Measurements from ENCODE around the gene LGALS12.
"Not testable (repeated sequence)": the region's sequence is repeated elsewhere in the genome, so short reads cannot be mapped to it uniquely, and the experiment has no call there.

The LGALS12 gene

GRCh38 chr11:63534076-63534475 lies 28.2 kb downstream of the LGALS12 start:
- no peak for DNase-seq

GRCh38 chr11:63534895-63535461 lies 29.1 kb downstream of the LGALS12 start:
- no peak for DNase-seq

- DNase-seq, result no peak
These were observed 29.9 kb downstream of the LGALS12 start for GRCh38 chr11:63535734-63536133.

GRCh38 chr11:63536669-63537292 lies 30.9 kb downstream of the LGALS12 start, which contains the start of gene PLAAT4:
PLAAT4 (plus strand) TSS chr11:63536808; CDS start chr11:63536869, 61 bp downstream.
- DNase-seq, result no peak

GRCh38 chr11:63537293-63538101 lies 31.6 kb downstream of the LGALS12 start:
- DNase-seq, result no peak

GRCh38 chr11:63542506-63542905 lies 36.6 kb downstream of the LGALS12 start:
- not testable (repeated sequence) for DNase-seq

GRCh38 chr11:63543711-63544110 lies 37.8 kb downstream of the LGALS12 start:
- DNase-seq, result no peak

- DNase-seq, result no peak
These were observed 41.2 kb downstream of the LGALS12 start for GRCh38 chr11:63547061-63547460.

GRCh38 chr11:63548178-63548577 lies 42.3 kb downstream of the LGALS12 start:
- DNase-seq, result no peak

- DNase-seq, result no peak
These were observed 43.5 kb downstream of the LGALS12 start for GRCh38 chr11:63549411-63549810.

GRCh38 chr11:63550156-63550700 lies 44.3 kb downstream of the LGALS12 start:
- DNase-seq, result not testable (repeated sequence)

GRCh38 chr11:63551091-63551888 lies 45.4 kb downstream of the LGALS12 start:
- DNase-seq, result no peak

GRCh38 chr11:63551889-63552266 lies 46.0 kb downstream of the LGALS12 start:
- DNase-seq, result no peak

GRCh38 chr11:63552921-63553320 lies 47.0 kb downstream of the LGALS12 start:
- DNase-seq, result no peak

GRCh38 chr11:63553759-63554158 lies 47.9 kb downstream of the LGALS12 start:
- no peak for DNase-seq

GRCh38 chr11:63554877-63555223 lies 49.0 kb downstream of the LGALS12 start:
- no peak for DNase-seq

GRCh38 chr11:63556404-63557013 lies 50.6 kb downstream of the LGALS12 start:
- no peak for DNase-seq

- DNase-seq, result no peak
These were observed 51.7 kb downstream of the LGALS12 start for GRCh38 chr11:63557570-63557969.

- no peak for DNase-seq
These were observed 52.7 kb downstream of the LGALS12 start for GRCh38 chr11:63558459-63559157.

GRCh38 chr11:63560506-63561180 lies 54.8 kb downstream of the LGALS12 start:
- no peak for DNase-seq

Measured in GDM1 (cell line).